Nephron (organoid): ENCODE data around the gene TBC1D9.

Source experiments
- H3K27ac Mint-ChIP-seq, 3 experiments: 2 replicates each; pipeline ENCODE4 v1.8.0; 2020; ENCODE audit warnings: mixed read lengths in 3 of 3, mild to moderate bottlenecking in 2 of 3, moderate library complexity in 1 of 3
- H3K27me3 Mint-ChIP-seq: 2 replicates; pipeline ENCODE4 v1.8.0; 2021; ENCODE audit warnings: low read depth, mild to moderate bottlenecking, moderate library complexity, mixed read lengths
- H3K36me3 Mint-ChIP-seq: 2 replicates; pipeline ENCODE4 v1.8.0; 2020; ENCODE audit warnings: low read depth, mixed read lengths
- H3K4me1 Mint-ChIP-seq: 2 replicates; pipeline ENCODE4 v1.8.0; 2020; ENCODE audit warnings: mixed read lengths
- H3K4me3 Mint-ChIP-seq, 3 experiments: 2 replicates each; pipeline ENCODE4 v1.8.0; 2020; ENCODE audit warnings: mild to moderate bottlenecking in 3 of 3, mixed read lengths in 3 of 3, moderate library complexity in 2 of 3
- H3K9me3 Mint-ChIP-seq: 2 replicates; pipeline ENCODE4 v1.8.0; 2020; ENCODE audit warnings: mixed read lengths
- CTCF ChIP-seq, 3 experiments: fragments of 200-600 bp; sonication (generic); IDR thresholded peaks; one replicate each; pipeline ENCODE4 v1.5.0; 2021; ENCODE audit warnings: antibody characterized with exemption in 3 of 3; ENCODE audit not compliant: unreplicated experiment in 3 of 3

The TBC1D9 gene

GRCh38 chr4:140695483-140695882 is 60.7 kb downstream of the TBC1D9 start:
- Mint-ChIP-seq H3K4me1 (peaks cover 14% of the 10 kb centered on the region), H3K9me3 (no peaks in the 10 kb centered on the region), H3K27ac (no peak overlapping the region), H3K4me3 (no peak overlapping the region), H3K36me3 (peaks cover 21% of the 10 kb centered on the region), H3K27me3 (peaks cover 3% of the 10 kb centered on the region)
- TF ChIP-seq CTCF (IDR thresholded peaks at IDR 0.05; ENCODE audit: unreplicated experiment in 3 of 3): no peak

- peaks cover 6% of the 10 kb centered on the region for H3K36me3 Mint-ChIP-seq
- H3K4me1 Mint-ChIP-seq: peaks cover 4% of the 10 kb centered on the region
- H3K4me3 Mint-ChIP-seq: no peak overlapping the region
- H3K27me3 Mint-ChIP-seq: peaks cover 4% of the 10 kb centered on the region
- H3K27ac Mint-ChIP-seq: peak overlapping the region in 2 of 3 experiments; percentile 40 to 81
- no peaks in the 10 kb centered on the region for H3K9me3 Mint-ChIP-seq
- TF ChIP-seq CTCF (IDR thresholded peaks at IDR 0.05; ENCODE audit: unreplicated experiment in 3 of 3): no peak
These were observed 62.6 kb downstream of the TBC1D9 start for GRCh38 chr4:140693562-140693961.

- Mint-ChIP-seq H3K27ac (peak overlapping the region in 1 of 3 experiments; percentile 60), H3K27me3 (peaks cover 4% of the 10 kb centered on the region), H3K4me1 (peaks cover 4% of the 10 kb centered on the region), H3K4me3 (no peak overlapping the region), H3K36me3 (no peaks in the 10 kb centered on the region), H3K9me3 (no peaks in the 10 kb centered on the region)
- no peak for TF ChIP-seq CTCF (IDR thresholded peaks at IDR 0.05; ENCODE audit: unreplicated experiment in 3 of 3)
These were observed 64.8 kb downstream of the TBC1D9 start for GRCh38 chr4:140691369-140691768.

- Mint-ChIP-seq H3K27ac (peak overlapping the region in 1 of 3 experiments; percentile 3), H3K4me3 (no peak overlapping the region), H3K36me3 (peaks cover 9% of the 10 kb centered on the region), H3K4me1 (peaks cover 4% of the 10 kb centered on the region), H3K27me3 (peaks cover 4% of the 10 kb centered on the region), H3K9me3 (no peaks in the 10 kb centered on the region)
- TF ChIP-seq CTCF (IDR thresholded peaks at IDR 0.05; ENCODE audit: unreplicated experiment in 3 of 3): no peak
These were observed 66.1 kb downstream of the TBC1D9 start for GRCh38 chr4:140690093-140690492.

GRCh38 chr4:140689623-140690022 is 66.6 kb downstream of the TBC1D9 start:
- Mint-ChIP-seq H3K27ac (peak overlapping the region in 1 of 3 experiments; percentile 3), H3K9me3 (no peaks in the 10 kb centered on the region), H3K36me3 (peaks cover 14% of the 10 kb centered on the region), H3K4me3 (no peak overlapping the region), H3K4me1 (peaks cover 4% of the 10 kb centered on the region), H3K27me3 (peaks cover 4% of the 10 kb centered on the region)
- no peak for TF ChIP-seq CTCF (IDR thresholded peaks at IDR 0.05; ENCODE audit: unreplicated experiment in 3 of 3)
